Peyer's patch (tissue), 4 donors: ENCODE results near the gene RAD51B. TPM values are rescaled to one million over a fixed set of nuclear protein-coding genes. Genes with fewer than 3 reads are reported as not detected.
A peak's percentile ranks its signal among the peaks of the same experiment; 100 is the strongest.

Experiments used
- DNase-seq, 3 donors: peaks; one replicate each; pipeline ENCODE4 v3.0.0-alpha.2; 2017 to 2019
- H3K27ac ChIP-seq, 4 donors: fragments of 200-600 bp; sonication (generic); one replicate each; pipeline ENCODE4 v1.5.1; 2016 to 2019
- H3K27me3 ChIP-seq, 2 donors: fragments of 200-600 bp; sonication (generic); one replicate each; pipeline ENCODE4 v1.5.1; 2019
- H3K36me3 ChIP-seq, 3 donors: fragments of 200-600 bp; sonication (generic); one replicate each; pipeline ENCODE4 v1.5.1; 2016 to 2019
- H3K4me1 ChIP-seq, 4 donors: fragments of 200-600 bp; sonication (generic); one replicate each; pipeline ENCODE4 v1.5.1; 2016 to 2019
- H3K4me3 ChIP-seq, 4 donors: fragments of 200-600 bp; sonication (generic); 1 replicate in 3 of 4; 2 replicates in 1 of 4; pipeline ENCODE4 v1.5.1; 2016 to 2019; ENCODE audit warnings: mild to moderate bottlenecking in 1 of 4
- H3K9me3 ChIP-seq, 4 donors: fragments of 200-600 bp; sonication (generic); one replicate each; pipeline ENCODE4 v1.5.1; 2016 to 2019; ENCODE audit warnings: mild to moderate bottlenecking in 1 of 4
- CTCF ChIP-seq, 6 experiments: fragments of 450-650 bp in 4 of 6; fragments of 200-600 bp in 2 of 6; sonication (generic) in 1 of 6; IDR thresholded peaks; one replicate each; pipeline ENCODE4 v1.5.1; 2017 to 2019; ENCODE audit warnings: antibody characterized with exemption in 6 of 6, mild to moderate bottlenecking in 3 of 6, moderate library complexity in 1 of 6
- POLR2A ChIP-seq, 2 donors: fragments of 450-650 bp; IDR thresholded peaks; one replicate each; pipeline ENCODE4 v1.5.1; 2017; ENCODE audit warnings: antibody characterized with exemption in 2 of 2, mild to moderate bottlenecking in 2 of 2, moderate library complexity in 2 of 2
- total RNA-seq, 4 donors: library from RNA; depleted of rRNA; stranded (reverse); fragments of >200 nt; gene quantifications; one replicate each; pipeline ENCODE4 v1.1.0, GENCODE V29; 2016

Gene RAD51B
- total RNA-seq, 4 donors from 2014 or later: 12.6 to 103 (median 33.1) TPM

- H3K27me3 ChIP-seq: no peaks in the 10 kb centered on the region
- no peak overlapping the region for H3K4me3 ChIP-seq
- H3K36me3 ChIP-seq: no peaks in the 10 kb centered on the region
- H3K4me1 ChIP-seq: peaks cover 0 to 10% (median 0%) of the 10 kb centered on the region in 4 donors
- TF ChIP-seq POLR2A (IDR thresholded peaks at IDR 0.05): no peak
- TF ChIP-seq CTCF (IDR thresholded peaks at IDR 0.05): no peak
- H3K9me3 ChIP-seq: no peaks in the 10 kb centered on the region
- no peak for DNase-seq
- peak overlapping the region in 2 of 4 donors; percentile 3 to 68 for H3K27ac ChIP-seq
These were observed 570.4 kb downstream of the RAD51B start for GRCh38 chr14:68389943-68390342.

DNA sequence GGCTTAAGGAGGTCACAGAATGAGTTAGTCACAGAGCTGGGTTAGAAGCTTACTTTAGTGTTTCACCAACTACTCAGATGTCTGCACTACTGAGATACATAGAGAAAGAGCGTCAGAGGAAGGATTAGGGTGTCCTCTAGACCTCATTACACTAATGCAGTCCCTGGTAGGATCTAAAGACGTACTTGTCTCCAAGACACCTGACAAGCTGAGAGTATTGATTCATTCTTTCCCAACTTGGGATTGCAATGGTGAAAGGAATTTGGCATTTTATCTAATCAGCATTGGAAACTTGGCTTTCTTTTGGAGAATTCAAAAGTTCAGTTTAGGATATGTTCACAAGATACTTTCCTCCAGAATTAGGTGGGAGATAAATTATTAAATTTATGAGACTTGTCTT is 571.2 kb downstream of the RAD51B start:
- H3K4me3 ChIP-seq: no peak overlapping the region
- TF ChIP-seq POLR2A (IDR thresholded peaks at IDR 0.05): no peak
- TF ChIP-seq CTCF (IDR thresholded peaks at IDR 0.05): no peak
- peaks cover 0 to 12% (median 0%) of the 10 kb centered on the region in 4 donors for H3K4me1 ChIP-seq
- no peak for DNase-seq
- H3K27ac ChIP-seq: peak overlapping the region in 2 of 4 donors; percentile 3 to 68
- H3K9me3 ChIP-seq: no peaks in the 10 kb centered on the region
- H3K36me3 ChIP-seq: no peaks in the 10 kb centered on the region
- H3K27me3 ChIP-seq: no peaks in the 10 kb centered on the region

DNA sequence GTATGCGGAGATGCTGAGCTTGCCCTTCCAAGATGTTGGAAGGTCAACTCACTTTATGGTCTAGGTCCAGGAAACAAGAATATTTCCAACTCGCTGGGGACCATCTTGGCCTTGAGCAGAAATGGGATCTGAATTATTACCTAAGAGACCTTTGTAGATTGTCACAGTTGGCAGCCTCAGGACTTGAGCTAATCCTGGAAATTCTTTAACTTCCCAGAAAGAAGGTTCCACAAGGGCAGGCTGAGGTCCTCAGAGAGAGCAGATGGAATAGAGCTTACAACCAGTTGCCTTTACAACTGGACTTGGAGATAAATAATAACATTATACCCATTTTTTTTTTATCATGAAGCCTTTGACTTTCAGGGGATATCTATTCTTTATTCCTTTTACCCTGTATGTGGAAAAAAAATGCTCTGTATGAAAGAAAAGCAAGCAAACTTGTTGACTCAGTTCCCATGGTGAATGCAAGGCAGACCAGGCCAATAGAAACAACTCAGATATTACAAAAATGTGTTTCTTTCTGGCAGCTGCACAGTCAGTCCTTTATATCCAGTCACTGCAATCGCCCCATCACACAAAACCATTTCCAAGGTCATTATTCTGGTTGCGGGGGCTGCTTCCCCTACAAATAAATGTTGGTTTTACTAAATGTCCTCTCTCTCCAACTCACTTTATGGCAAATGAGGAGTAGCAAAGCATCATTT is 571.9 kb downstream of the RAD51B start:
- Histone ChIP-seq H3K27ac (peak overlapping the region in 2 of 4 donors; percentile 53 to 68), H3K4me3 (no peak overlapping the region), H3K27me3 (no peaks in the 10 kb centered on the region), H3K4me1 (peaks cover 0 to 12% (median 0%) of the 10 kb centered on the region in 4 donors), H3K9me3 (no peaks in the 10 kb centered on the region), H3K36me3 (no peaks in the 10 kb centered on the region)
- TF ChIP-seq POLR2A (IDR thresholded peaks at IDR 0.05) (no peak), CTCF (IDR thresholded peaks at IDR 0.05) (no peak)
- DNase-seq: no peak

GRCh38 chr14:68392393-68393141 is 573.0 kb downstream of the RAD51B start:
- H3K27ac ChIP-seq: peak overlapping the region in 3 of 4 donors; percentile 48 to 68 (median 53)
- no peak overlapping the region for H3K4me3 ChIP-seq
- H3K36me3 ChIP-seq: no peaks in the 10 kb centered on the region
- no peak for TF ChIP-seq CTCF (IDR thresholded peaks at IDR 0.05)
- no peak for TF ChIP-seq POLR2A (IDR thresholded peaks at IDR 0.05)
- H3K4me1 ChIP-seq: peaks cover 0 to 21% (median 4%) of the 10 kb centered on the region in 4 donors
- DNase-seq: peak in 1 of 3 donors; percentile 66
- H3K9me3 ChIP-seq: no peaks in the 10 kb centered on the region
- H3K27me3 ChIP-seq: no peaks in the 10 kb centered on the region

DNA sequence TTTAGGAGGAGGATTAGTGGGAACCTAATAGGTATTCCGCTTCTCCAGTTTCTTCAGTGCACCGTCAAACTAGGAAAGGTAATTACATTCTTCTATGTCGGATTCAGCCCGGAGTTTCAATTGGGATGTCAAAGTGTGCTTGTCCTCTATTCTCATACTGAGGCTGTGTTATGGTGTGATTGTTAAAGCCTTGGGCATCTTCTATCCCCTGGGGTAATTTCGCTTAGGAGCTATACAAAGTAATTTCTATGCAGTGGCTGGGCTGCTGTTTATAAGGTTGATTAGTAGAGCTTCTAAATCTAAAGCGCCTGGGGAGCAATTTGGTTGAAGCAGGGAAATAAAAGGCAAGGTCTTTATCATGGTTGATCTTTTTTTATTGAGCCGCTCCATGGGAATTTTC is 573.7 kb downstream of the RAD51B start:
- no peaks in the 10 kb centered on the region for H3K27me3 ChIP-seq
- peaks cover 0 to 28% (median 7%) of the 10 kb centered on the region in 4 donors for H3K4me1 ChIP-seq
- H3K27ac ChIP-seq: peak overlapping the region in 3 of 4 donors; percentile 48 to 68 (median 53)
- TF ChIP-seq CTCF (IDR thresholded peaks at IDR 0.05): no peak
- no peak for TF ChIP-seq POLR2A (IDR thresholded peaks at IDR 0.05)
- DNase-seq: no peak
- no peaks in the 10 kb centered on the region for H3K36me3 ChIP-seq
- no peak overlapping the region for H3K4me3 ChIP-seq
- no peaks in the 10 kb centered on the region for H3K9me3 ChIP-seq
